Glutamatergic neuron (in vitro differentiated cells): ENCODE results near the gene KMO. TPM values are rescaled to one million over a fixed set of nuclear protein-coding genes. Genes with fewer than 3 reads are reported as not detected.
A peak's percentile ranks its signal among the peaks of the same experiment; 100 is the strongest.

Experiments
- DNase-seq: peaks from one replicate; pipeline ENCODE4 v3.0.0; 2022
- H3K27ac Mint-ChIP-seq: one replicate; pipeline ENCODE4 v1.8.0; 2020; ENCODE audit warnings: mild to moderate bottlenecking, mixed read lengths, inconsistent platforms; ENCODE audit not compliant: unreplicated experiment
- H3K27me3 Mint-ChIP-seq: one replicate; pipeline ENCODE4 v1.8.0; 2020; ENCODE audit warnings: mild to moderate bottlenecking, moderate library complexity, mixed read lengths, inconsistent platforms; ENCODE audit not compliant: unreplicated experiment
- H3K36me3 Mint-ChIP-seq: one replicate; pipeline ENCODE4 v1.8.0; 2020; ENCODE audit warnings: mild to moderate bottlenecking, mixed read lengths, inconsistent platforms; ENCODE audit not compliant: unreplicated experiment
- H3K4me1 Mint-ChIP-seq: one replicate; pipeline ENCODE4 v1.8.0; 2020; ENCODE audit warnings: mild to moderate bottlenecking, low read depth, mixed read lengths, inconsistent platforms; ENCODE audit not compliant: unreplicated experiment
- H3K4me3 Mint-ChIP-seq: one replicate; pipeline ENCODE4 v1.8.0; 2020; ENCODE audit warnings: mild to moderate bottlenecking, mixed read lengths, inconsistent platforms; ENCODE audit not compliant: unreplicated experiment
- H3K9me3 Mint-ChIP-seq: one replicate; pipeline ENCODE4 v1.8.0; 2020; ENCODE audit warnings: mild to moderate bottlenecking, moderate library complexity, mixed read lengths, inconsistent platforms; ENCODE audit not compliant: unreplicated experiment
- total RNA-seq: library from RNA; stranded (reverse); fragmentation: NEBNext Ultra II Directional; extraction: Animal tissue kit (Norgen Biotek cat#: 25700); gene quantifications from one replicate; pipeline ENCODE4 v1.2.1, GENCODE V29; 2021; ENCODE audit not compliant: unreplicated experiment
- TF ChIP-seq, protein P1 (sequence below): fragments of 200-600 bp; sonication (generic); IDR thresholded peaks from one replicate; pipeline ENCODE4 v1.5.0; 2021; ENCODE audit not compliant: partially characterized antibody, unreplicated experiment

Gene KMO
- total RNA-seq, 1 donor from 2014 or later, result not detected

DNA sequence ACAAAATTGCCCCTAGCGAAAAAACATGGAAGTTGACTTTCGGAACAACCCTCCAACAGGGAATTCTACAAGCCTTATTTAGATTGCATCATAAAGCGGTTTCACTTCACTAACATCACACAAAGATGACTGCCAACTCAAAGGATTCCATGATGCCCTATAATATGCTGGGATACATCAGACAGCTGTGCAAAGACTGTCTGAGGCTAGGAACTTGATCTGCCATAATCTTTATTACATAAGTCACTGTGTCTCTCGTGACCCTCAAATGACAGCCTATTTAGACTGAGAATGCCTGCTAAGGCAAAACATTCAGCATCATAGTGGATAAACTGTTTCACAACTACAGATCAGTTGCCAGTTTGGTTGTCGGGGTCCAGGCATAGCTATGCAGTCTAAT is 36.4 kb upstream of the KMO start:
- no peaks in the 10 kb centered on the region for H3K36me3 Mint-ChIP-seq
- H3K27ac Mint-ChIP-seq, result no peak overlapping the region
- no peaks in the 10 kb centered on the region for H3K9me3 Mint-ChIP-seq
- no peaks in the 10 kb centered on the region for H3K27me3 Mint-ChIP-seq
- H3K4me1 Mint-ChIP-seq, result peaks cover 2% of the 10 kb centered on the region
- no peak for DNase-seq
- H3K4me3 Mint-ChIP-seq, result no peak overlapping the region
- TF ChIP-seq, protein P1, sequence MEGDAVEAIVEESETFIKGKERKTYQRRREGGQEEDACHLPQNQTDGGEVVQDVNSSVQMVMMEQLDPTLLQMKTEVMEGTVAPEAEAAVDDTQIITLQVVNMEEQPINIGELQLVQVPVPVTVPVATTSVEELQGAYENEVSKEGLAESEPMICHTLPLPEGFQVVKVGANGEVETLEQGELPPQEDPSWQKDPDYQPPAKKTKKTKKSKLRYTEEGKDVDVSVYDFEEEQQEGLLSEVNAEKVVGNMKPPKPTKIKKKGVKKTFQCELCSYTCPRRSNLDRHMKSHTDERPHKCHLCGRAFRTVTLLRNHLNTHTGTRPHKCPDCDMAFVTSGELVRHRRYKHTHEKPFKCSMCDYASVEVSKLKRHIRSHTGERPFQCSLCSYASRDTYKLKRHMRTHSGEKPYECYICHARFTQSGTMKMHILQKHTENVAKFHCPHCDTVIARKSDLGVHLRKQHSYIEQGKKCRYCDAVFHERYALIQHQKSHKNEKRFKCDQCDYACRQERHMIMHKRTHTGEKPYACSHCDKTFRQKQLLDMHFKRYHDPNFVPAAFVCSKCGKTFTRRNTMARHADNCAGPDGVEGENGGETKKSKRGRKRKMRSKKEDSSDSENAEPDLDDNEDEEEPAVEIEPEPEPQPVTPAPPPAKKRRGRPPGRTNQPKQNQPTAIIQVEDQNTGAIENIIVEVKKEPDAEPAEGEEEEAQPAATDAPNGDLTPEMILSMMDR, result no peak

DNA sequence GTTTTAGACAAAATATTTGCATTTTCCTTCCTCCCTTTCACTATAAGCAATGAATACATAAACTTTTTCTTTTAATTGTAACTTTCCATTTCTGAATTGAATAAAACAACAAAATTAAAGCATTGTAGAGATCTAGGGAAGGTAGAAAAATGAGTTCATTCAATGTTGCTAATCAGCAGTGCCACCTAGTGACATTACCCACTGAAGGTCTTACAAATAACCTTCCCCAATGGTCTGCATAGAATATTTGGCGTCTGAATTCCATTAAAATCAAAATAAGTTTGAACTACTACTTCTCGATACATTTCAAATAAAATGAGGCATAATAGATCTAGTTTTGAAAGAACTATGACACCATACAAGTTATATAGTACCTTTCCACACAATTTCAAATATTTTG is 32.3 kb upstream of the KMO start:
- no peaks in the 10 kb centered on the region for H3K9me3 Mint-ChIP-seq
- TF ChIP-seq, protein P1, result peak; percentile 18
- H3K4me1 Mint-ChIP-seq, result peaks cover 2% of the 10 kb centered on the region
- no peak overlapping the region for H3K27ac Mint-ChIP-seq
- DNase-seq, result no peak
- no peak overlapping the region for H3K4me3 Mint-ChIP-seq
- H3K27me3 Mint-ChIP-seq, result no peaks in the 10 kb centered on the region
- no peaks in the 10 kb centered on the region for H3K36me3 Mint-ChIP-seq

DNA sequence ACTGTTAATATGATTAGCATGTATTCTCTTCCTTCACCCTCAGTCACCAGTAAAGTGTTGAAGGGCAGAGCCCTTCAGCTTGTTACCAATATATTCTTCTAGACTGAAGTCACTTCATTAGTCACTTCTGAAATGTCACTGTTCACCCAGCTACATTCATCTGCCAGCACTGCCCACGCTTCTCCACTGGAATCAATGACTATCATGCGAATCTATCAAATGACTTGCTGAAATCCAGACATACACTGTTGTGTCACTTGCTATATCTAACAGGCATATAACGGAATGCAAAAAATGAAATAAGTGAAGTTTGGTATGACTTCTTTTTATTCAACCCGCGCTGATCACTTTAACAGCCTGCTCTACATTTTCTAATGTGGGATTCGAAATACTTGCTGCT is 28.7 kb upstream of the KMO start:
- H3K4me1 Mint-ChIP-seq, result no peaks in the 10 kb centered on the region
- H3K27ac Mint-ChIP-seq, result no peak overlapping the region
- no peak for DNase-seq
- H3K27me3 Mint-ChIP-seq, result no peaks in the 10 kb centered on the region
- H3K36me3 Mint-ChIP-seq, result no peaks in the 10 kb centered on the region
- no peaks in the 10 kb centered on the region for H3K9me3 Mint-ChIP-seq
- TF ChIP-seq, protein P1, result no peak
- no peak overlapping the region for H3K4me3 Mint-ChIP-seq

DNA sequence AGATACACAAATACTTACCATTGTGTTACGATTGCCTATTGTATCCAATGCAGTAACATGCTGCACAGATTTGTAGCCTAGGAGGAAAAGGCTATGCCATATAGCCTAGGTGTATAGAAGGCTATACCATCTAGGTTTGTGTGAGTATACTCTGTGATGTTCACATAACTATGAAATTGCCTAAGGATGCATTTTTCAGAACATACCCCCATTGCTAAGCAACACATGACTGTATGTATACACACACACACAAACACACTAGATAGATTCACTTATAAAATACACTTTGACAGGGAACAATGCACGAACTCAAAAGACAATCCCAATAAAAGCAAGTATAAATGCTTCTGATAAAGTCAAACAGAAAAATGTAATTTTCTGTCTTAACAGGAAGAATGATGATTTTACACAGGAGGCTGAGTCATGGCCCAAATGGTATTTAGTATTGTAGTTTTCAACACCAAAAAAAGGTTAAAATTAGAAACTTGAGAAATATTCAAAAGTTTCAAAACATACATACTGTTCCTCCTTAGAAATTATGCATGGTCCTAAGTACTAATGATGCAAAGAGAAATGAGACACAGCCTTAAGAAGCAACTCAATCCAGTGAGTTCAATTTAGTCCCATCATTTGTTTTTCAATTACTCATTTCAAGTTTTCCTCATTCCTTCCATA is 24.9 kb upstream of the KMO start:
- peaks cover 4% of the 10 kb centered on the region for H3K4me1 Mint-ChIP-seq
- TF ChIP-seq, protein P1, result no peak
- DNase-seq, result no peak
- H3K4me3 Mint-ChIP-seq, result no peak overlapping the region
- H3K36me3 Mint-ChIP-seq, result no peaks in the 10 kb centered on the region
- H3K9me3 Mint-ChIP-seq, result no peaks in the 10 kb centered on the region
- H3K27ac Mint-ChIP-seq, result no peak overlapping the region
- no peaks in the 10 kb centered on the region for H3K27me3 Mint-ChIP-seq

DNA sequence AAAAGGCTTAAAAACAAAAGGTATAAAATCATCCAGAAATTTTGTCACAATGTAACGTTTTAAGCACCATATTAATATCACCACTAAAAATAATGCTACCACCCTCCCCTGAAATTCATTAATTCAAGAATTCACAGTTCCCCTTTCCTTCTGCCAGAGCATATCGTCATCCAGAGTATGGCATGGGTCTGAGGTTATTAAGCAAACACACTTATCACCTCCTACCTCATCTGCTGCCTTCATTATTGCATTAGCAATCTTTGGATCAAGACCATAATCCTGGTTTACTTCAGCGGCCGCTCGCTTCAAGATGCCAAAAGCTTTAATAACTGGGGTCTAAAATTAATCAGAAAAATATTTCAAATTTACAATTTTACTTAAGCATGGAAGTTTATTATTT is 18.8 kb upstream of the KMO start:
- peaks cover 17% of the 10 kb centered on the region for H3K4me1 Mint-ChIP-seq

More for the DNA sequence above, 18.8 kb upstream of the KMO start:
- no peak for DNase-seq
- Mint-ChIP-seq H3K27me3 (no peaks in the 10 kb centered on the region), H3K4me3 (no peak overlapping the region), H3K27ac (peak overlapping the region; percentile 34), H3K9me3 (no peaks in the 10 kb centered on the region), H3K36me3 (no peaks in the 10 kb centered on the region)
- TF ChIP-seq, protein P1, result no peak
